Effector memory CD4-positive, alpha-beta T cell (primary cell): ENCODE results near the gene SLC9A1.

Source experiments
- DNase-seq, 3 donors: peaks; one replicate each; pipeline ENCODE4 v3.0.0-alpha.2; 2020
- H3K27ac ChIP-seq: 2 replicates; pipeline ENCODE4 v1.7.0; 2013; ENCODE audit warnings: mild to moderate bottlenecking, low read length, moderate library complexity; ENCODE audit not compliant: insufficient read depth, poor library complexity, severe bottlenecking
- H3K27me3 ChIP-seq: replicated peaks from 2 replicates; pipeline ENCODE4 v1.7.0; 2013; ENCODE audit warnings: mild to moderate bottlenecking, low read length; ENCODE audit not compliant: insufficient read depth, control insufficient read depth, poor library complexity, severe bottlenecking
- H3K36me3 ChIP-seq: 2 replicates; pipeline ENCODE4 v1.7.0; 2013; ENCODE audit warnings: mild to moderate bottlenecking, low read length, moderate library complexity; ENCODE audit not compliant: control insufficient read depth, insufficient read depth
- H3K4me1 ChIP-seq: 2 replicates; pipeline ENCODE4 v1.7.0; 2013; ENCODE audit warnings: low read length, mild to moderate bottlenecking; ENCODE audit not compliant: control insufficient read depth, insufficient read depth, poor library complexity, severe bottlenecking
- H3K4me3 ChIP-seq: 2 replicates; pipeline ENCODE4 v1.7.0; 2013; ENCODE audit warnings: low read length, low read depth, mild to moderate bottlenecking; ENCODE audit not compliant: insufficient read depth, poor library complexity, severe bottlenecking
- H3K9me3 ChIP-seq: 2 replicates; pipeline ENCODE4 v1.7.0; 2013; ENCODE audit warnings: mild to moderate bottlenecking, low read length, moderate library complexity; ENCODE audit not compliant: control insufficient read depth

Gene SLC9A1

DNA sequence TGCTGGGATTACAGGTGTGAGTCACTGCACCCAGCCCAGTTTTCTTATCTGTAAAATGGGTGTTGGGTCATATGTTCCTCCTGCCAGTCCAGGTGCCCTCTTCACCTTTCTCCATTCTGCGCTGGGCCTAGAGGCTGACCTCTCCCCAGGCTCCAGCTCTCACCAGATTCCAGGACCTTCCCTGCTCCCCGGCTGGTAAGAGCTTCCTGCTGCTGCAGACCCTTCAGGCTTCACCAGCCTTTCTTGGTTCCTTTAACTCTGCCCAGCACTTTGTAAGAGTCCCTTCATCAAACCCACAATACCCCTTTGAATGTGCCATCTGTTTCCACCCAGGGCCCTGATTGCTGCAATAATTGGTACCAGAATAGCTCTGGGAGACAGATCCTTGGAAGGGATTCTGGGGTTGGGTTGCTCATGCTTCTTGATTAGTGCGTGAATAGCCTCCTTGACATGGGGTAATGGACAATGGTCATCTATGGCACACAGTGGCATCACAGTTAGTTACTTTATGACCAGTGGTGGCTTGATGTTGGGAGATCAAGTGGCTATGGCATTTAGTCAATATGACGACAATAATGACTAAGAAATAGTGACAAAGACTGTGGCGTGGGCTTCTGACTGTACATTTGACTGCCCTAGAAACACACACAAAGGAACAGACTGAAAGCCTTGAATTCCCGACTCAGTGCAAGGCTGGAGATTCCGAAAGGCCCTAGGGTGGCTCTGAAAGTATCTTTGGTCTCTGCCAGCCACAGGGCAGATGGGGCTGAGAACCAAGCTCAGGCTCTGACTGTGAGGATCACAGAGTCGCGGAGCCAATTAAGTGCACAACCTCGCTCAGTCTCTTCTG lies 67.3 kb downstream of the SLC9A1 start:
- no peak for DNase-seq
- Histone ChIP-seq H3K4me1 (no peaks in the 10 kb centered on the region), H3K36me3 (no peaks in the 10 kb centered on the region), H3K27ac (no peak overlapping the region), H3K9me3 (no peaks in the 10 kb centered on the region), H3K27me3 (no peaks in the 10 kb centered on the region), H3K4me3 (no peak overlapping the region)

DNA sequence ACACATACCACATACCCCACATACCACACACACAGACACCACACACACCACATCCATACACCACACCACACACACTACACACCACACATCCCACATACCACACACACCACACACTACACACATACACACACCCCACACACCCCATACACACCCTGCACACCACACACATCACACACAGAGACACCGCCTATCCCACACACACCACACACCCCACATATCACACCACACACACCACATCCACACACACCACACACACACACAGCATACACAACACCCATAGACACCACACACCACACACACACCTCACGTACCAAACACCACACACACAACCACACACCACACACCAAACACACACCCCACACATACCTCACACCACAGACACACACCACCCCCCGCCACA lies 68.3 kb downstream of the SLC9A1 start:
- Histone ChIP-seq H3K27ac (no peak overlapping the region), H3K36me3 (no peaks in the 10 kb centered on the region), H3K9me3 (no peaks in the 10 kb centered on the region), H3K4me3 (no peak overlapping the region), H3K4me1 (no peaks in the 10 kb centered on the region), H3K27me3 (no peaks in the 10 kb centered on the region)
- no peak for DNase-seq

DNA sequence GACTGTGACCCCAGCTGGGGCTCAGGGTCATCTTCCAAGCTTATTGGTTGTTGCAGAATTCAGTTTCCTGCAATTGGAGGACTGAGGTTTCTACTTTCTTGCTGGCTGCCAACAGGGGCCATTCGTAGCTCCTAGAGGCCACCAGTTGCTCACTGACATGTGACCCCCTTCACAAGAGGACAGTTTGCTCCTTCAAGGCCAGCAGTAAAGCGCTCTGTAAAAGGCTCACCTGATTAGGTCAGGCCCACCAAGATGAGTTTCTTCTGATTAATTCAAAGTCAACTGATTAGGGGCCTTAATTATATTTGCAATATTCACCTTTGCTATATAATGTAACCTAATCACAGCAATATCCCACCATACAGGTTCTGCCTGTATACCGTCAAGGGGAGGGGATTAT lies 68.9 kb downstream of the SLC9A1 start:
- H3K4me1 ChIP-seq: no peaks in the 10 kb centered on the region
- no peaks in the 10 kb centered on the region for H3K9me3 ChIP-seq
- H3K4me3 ChIP-seq: no peak overlapping the region
- no peaks in the 10 kb centered on the region for H3K27me3 ChIP-seq
- H3K27ac ChIP-seq: no peak overlapping the region
- no peak for DNase-seq
- no peaks in the 10 kb centered on the region for H3K36me3 ChIP-seq

DNA sequence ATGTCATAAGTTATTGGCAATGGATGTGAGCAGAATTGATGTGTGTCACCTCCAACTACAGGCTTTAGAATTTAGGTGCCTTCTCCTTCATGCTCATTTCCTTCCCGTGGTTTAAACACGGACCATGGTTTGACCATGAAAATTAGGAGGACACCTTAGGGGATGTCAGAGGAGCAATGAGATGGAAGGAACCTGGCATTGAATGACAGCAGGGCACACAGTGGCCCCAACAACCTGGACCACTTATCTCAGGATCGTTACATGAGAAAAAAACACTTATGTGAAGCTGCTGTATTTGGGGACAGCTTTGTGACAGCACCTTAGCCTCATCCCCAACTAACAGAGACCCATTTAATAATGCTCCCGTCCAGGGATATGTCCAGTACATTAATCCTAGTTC lies 70.8 kb downstream of the SLC9A1 start:
- Histone ChIP-seq H3K36me3 (no peaks in the 10 kb centered on the region), H3K4me3 (no peak overlapping the region), H3K27ac (no peak overlapping the region), H3K4me1 (no peaks in the 10 kb centered on the region), H3K27me3 (no peaks in the 10 kb centered on the region), H3K9me3 (no peaks in the 10 kb centered on the region)
- no peak for DNase-seq

DNA sequence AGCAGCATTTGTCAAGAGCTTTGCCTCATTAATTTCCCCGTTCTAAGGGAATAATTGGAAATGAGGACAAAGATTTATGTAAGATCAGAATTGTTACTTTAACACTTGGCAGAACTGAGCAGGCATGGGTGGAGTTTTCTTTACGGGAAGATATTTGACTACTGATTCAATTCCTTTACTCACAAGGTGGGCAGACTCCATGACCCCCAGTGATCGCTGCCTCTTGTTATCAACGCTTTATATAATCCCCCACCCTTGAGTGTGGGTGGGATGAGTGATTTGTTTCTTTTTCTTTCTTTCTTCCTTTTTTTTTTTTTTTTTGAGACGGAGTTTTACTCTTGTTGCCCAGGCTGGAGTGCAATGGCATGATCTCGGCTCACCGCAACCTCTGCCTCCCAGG lies 77.0 kb downstream of the SLC9A1 start:
- H3K4me1 ChIP-seq: no peaks in the 10 kb centered on the region
- H3K27me3 ChIP-seq: no peaks in the 10 kb centered on the region
- no peak overlapping the region for H3K27ac ChIP-seq
- H3K36me3 ChIP-seq: no peaks in the 10 kb centered on the region
- no peak overlapping the region for H3K4me3 ChIP-seq
- no peak for DNase-seq
- H3K9me3 ChIP-seq: no peaks in the 10 kb centered on the region

DNA sequence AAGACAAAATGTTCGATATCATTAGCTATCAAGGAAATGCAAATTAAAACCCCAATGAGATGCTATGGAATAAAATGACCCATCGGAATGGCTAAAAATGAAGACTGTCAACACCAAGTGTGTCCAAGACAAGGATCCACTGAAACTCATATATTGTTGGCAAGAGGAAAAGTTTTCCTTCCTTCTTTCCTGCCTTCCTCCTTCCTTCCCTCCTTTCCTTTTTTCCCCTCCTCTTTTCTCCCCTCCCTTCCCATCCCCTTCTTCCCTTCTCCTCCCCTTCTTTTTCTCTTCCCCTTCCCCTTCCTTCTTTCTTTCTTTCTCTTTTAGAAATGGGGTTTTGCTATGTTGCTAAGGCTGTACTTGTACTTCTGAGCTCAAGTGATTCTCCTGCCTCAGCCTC lies 78.1 kb downstream of the SLC9A1 start:
- Histone ChIP-seq H3K9me3 (no peaks in the 10 kb centered on the region), H3K4me3 (no peak overlapping the region), H3K4me1 (no peaks in the 10 kb centered on the region), H3K27ac (no peak overlapping the region), H3K36me3 (no peaks in the 10 kb centered on the region), H3K27me3 (no peaks in the 10 kb centered on the region)
- no peak for DNase-seq

DNA sequence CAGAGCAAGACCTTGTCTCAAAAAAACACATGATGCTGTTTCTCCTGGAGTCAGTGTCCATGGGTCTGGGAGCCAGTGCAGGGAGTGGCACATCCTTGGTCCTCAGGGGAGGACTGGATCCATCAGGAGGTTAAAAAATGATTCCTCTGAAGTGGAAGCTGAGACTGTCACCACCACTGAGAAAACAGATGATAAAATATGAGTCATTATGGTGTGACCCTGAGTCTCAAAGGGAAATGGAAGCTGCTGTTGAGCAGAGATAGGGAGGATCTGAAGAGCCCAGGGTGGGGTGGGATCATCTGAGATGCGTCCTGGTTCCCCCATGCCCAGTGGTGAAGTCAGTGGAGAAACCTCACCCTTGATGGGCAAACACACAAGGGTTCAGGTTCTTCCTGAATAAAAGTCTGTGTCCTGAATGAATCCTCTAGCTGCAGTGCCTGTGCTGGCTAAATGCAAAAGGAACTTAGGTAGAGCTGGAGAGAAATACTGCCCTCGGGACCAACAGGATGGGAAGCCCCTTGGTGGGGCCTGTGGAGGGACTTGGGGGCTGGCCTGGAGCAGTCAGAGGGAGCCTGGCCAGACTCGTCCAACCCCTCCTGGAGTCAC lies 80.6 kb downstream of the SLC9A1 start:
- Histone ChIP-seq H3K9me3 (no peaks in the 10 kb centered on the region), H3K27ac (no peak overlapping the region), H3K4me3 (no peak overlapping the region), H3K27me3 (no peaks in the 10 kb centered on the region), H3K36me3 (no peaks in the 10 kb centered on the region), H3K4me1 (no peaks in the 10 kb centered on the region)
- DNase-seq: no peak

DNA sequence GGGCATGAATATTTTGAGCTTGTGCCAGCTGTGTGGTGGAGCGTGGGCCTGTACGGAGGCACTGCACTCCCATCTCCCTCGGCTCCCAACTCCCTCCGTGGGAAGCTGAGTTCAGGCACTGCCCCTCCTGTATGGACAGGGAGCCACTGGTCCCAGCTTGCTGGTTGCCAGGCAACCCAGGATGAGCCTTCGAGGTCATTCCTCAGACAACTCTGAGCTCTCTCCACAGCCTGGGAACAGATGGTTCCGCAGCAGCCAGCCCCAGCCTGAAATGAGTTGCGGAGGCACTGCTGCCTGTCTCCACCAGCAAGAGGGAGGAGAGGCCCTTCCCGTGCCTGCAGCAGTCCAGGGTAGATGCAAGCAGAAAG lies 83.9 kb downstream of the SLC9A1 start:
- Histone ChIP-seq H3K36me3 (no peaks in the 10 kb centered on the region), H3K27ac (no peak overlapping the region), H3K4me1 (no peaks in the 10 kb centered on the region), H3K9me3 (no peaks in the 10 kb centered on the region), H3K27me3 (no peaks in the 10 kb centered on the region), H3K4me3 (no peak overlapping the region)
- DNase-seq: no peak

DNA sequence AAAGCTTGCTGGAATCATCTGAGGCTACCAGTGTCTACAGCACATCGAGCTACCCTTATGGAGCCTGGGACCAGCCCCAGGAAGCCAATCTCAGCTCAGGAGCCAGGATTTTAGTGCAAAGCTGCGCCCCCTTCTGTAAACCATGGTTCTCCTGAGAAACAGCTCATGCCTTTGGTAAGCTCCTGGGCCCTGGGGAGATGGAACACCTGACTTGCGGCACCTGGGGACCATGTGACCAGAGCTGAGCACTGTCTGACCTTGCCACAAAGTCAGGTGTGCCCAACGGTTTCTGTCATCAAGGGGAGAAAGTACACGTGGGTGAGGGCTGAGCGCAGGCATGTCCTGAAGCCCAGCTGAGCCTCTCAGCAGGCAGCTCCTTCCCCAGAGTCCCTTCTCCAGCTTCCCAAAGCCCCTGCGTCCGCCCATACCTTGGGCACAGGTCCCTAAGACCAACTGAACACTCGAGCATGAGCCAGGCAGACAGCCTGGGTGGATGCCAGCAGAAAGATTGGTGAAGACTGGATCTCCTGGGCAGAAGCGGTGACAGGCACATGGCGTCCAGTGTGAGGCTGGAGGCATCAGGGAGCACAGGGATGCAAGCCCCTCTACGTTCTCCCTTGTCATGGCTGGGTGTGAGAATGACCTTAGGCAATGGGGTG lies 84.4 kb downstream of the SLC9A1 start:
- Histone ChIP-seq H3K36me3 (no peaks in the 10 kb centered on the region), H3K4me3 (no peak overlapping the region), H3K9me3 (no peaks in the 10 kb centered on the region), H3K27ac (no peak overlapping the region), H3K27me3 (no peaks in the 10 kb centered on the region), H3K4me1 (no peaks in the 10 kb centered on the region)
- DNase-seq: no peak

DNA sequence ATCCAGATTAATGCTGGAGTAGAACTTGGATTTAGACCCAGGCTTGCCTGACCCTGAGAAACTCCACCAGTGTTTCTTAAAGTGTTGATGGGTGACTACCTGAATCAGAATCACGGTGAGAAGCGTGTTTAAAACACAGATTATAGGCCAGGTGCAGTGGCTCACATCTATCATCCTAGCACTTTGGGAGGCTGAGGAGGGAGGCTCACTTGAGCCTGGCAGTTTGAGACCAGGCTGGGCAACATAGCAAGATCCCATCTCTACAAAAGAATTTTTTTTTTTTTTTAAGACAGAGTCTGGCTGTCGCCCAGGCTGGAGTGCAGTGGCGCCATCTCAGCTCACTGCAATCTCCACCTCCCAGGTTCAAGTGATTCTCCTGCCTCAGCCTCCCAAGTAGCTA lies 86.0 kb downstream of the SLC9A1 start:
- H3K4me3 ChIP-seq: no peak overlapping the region
- H3K27ac ChIP-seq: no peak overlapping the region
- no peaks in the 10 kb centered on the region for H3K9me3 ChIP-seq
- H3K36me3 ChIP-seq: no peaks in the 10 kb centered on the region
- DNase-seq: no peak
- no peaks in the 10 kb centered on the region for H3K27me3 ChIP-seq
- no peaks in the 10 kb centered on the region for H3K4me1 ChIP-seq
